T-helper 1 cell (primary cell): ENCODE results near the gene E2F2.
"Not testable (repeated sequence)": the region's sequence is repeated elsewhere in the genome, so short reads cannot be mapped to it uniquely, and the experiment has no call there.

Experiments
- DNase-seq, 5 donors: peaks; one replicate each; pipeline ENCODE4 v3.0.0-alpha.2; 2012 to 2020

The E2F2 gene

GRCh38 chr1:23545851-23546250, 14.8 kb upstream of the E2F2 start:
- no peak for DNase-seq

GRCh38 chr1:23544444-23545389, 13.7 kb upstream of the E2F2 start:
- DNase-seq, result peak; percentile 30 to 67 (median 54)

GRCh38 chr1:23543707-23544443, 12.8 kb upstream of the E2F2 start:
- DNase-seq, result no peak

GRCh38 chr1:23542940-23543339, 11.9 kb upstream of the E2F2 start:
- DNase-seq, result not testable (repeated sequence)

GRCh38 chr1:23539698-23540266, 8.7 kb upstream of the E2F2 start:
- DNase-seq, result peak; percentile 78 to 93 (median 83)

- DNase-seq, result no peak
Observed at GRCh38 chr1:23537296-23537973, 6.4 kb upstream of the E2F2 start.

GRCh38 chr1:23533246-23534023, 2.4 kb upstream of the E2F2 start:
- DNase-seq, result peak in 1 of 5 donors; percentile 79

- DNase-seq, result no peak
Observed at GRCh38 chr1:23531562-23532094, 595 bp upstream of the E2F2 start.

- DNase-seq, result peak in 1 of 5 donors; percentile 58
Observed at GRCh38 chr1:23530087-23530746, 816 bp downstream of the E2F2 start.

- DNase-seq, result no peak
Observed at GRCh38 chr1:23529146-23530086, 1.6 kb downstream of the E2F2 start.

- peak; percentile 50 to 90 (median 65) for DNase-seq
Observed at GRCh38 chr1:23528250-23528978, 2.6 kb downstream of the E2F2 start.

GRCh38 chr1:23527900-23528249, 3.2 kb downstream of the E2F2 start:
- DNase-seq, result peak in 1 of 5 donors; percentile 12

GRCh38 chr1:23527366-23527765, 3.7 kb downstream of the E2F2 start:
- DNase-seq, result no peak

GRCh38 chr1:23526329-23527041, 4.5 kb downstream of the E2F2 start:
- no peak for DNase-seq

GRCh38 chr1:23525558-23526250, 5.3 kb downstream of the E2F2 start:
- DNase-seq, result peak in 1 of 5 donors; percentile 58

- peak in 3 of 5 donors; percentile 14 to 66 (median 22) for DNase-seq
Observed at GRCh38 chr1:23524716-23525401, 6.2 kb downstream of the E2F2 start.

GRCh38 chr1:23524163-23524562, 6.9 kb downstream of the E2F2 start:
- no peak for DNase-seq
